Measurements from ENCODE around the gene MARCO.
"Not testable (repeated sequence)": the region's sequence is repeated elsewhere in the genome, so short reads cannot be mapped to it uniquely, and the experiment has no call there.

MARCO gene

GRCh38 chr2:119008108-119008507 is 66.1 kb downstream of the MARCO start:
- DNase-seq = no peak

GRCh38 chr2:119009110-119009509 is 67.1 kb downstream of the MARCO start:
- no peak for DNase-seq

- no peak for DNase-seq
Measured at GRCh38 chr2:119010336-119010735, 68.3 kb downstream of the MARCO start.

- DNase-seq = peak; percentile 37
Measured at GRCh38 chr2:119011162-119011909, 69.3 kb downstream of the MARCO start.

GRCh38 chr2:119011910-119012209 is 69.9 kb downstream of the MARCO start:
- no peak for DNase-seq

GRCh38 chr2:119012345-119013301 is 70.6 kb downstream of the MARCO start:
- no peak for DNase-seq

- no peak for DNase-seq
Measured at GRCh38 chr2:119013671-119014070, 71.7 kb downstream of the MARCO start.

- peak; percentile 32 for DNase-seq
Measured at GRCh38 chr2:119015845-119016244, 73.9 kb downstream of the MARCO start.

GRCh38 chr2:119019521-119019920 is 77.5 kb downstream of the MARCO start:
- no peak for DNase-seq

GRCh38 chr2:119022678-119023077 is 80.7 kb downstream of the MARCO start:
- DNase-seq = no peak

- DNase-seq = no peak
Measured at GRCh38 chr2:119023534-119023933, 81.5 kb downstream of the MARCO start.

- DNase-seq = no peak
Measured at GRCh38 chr2:119024152-119024551, 82.2 kb downstream of the MARCO start.

- no peak for DNase-seq
Measured at GRCh38 chr2:119024568-119024967, 82.6 kb downstream of the MARCO start.

GRCh38 chr2:119025013-119025412 is 83.0 kb downstream of the MARCO start:
- no peak for DNase-seq

GRCh38 chr2:119025762-119026351 is 83.9 kb downstream of the MARCO start:
- DNase-seq = no peak

GRCh38 chr2:119026890-119027289 is 84.9 kb downstream of the MARCO start:
- no peak for DNase-seq

- peak; percentile 43 for DNase-seq
Measured at GRCh38 chr2:119028327-119029174, 86.6 kb downstream of the MARCO start.

- DNase-seq = no peak
Measured at GRCh38 chr2:119029297-119029696, 87.3 kb downstream of the MARCO start.

- DNase-seq = not testable (repeated sequence)
Measured at GRCh38 chr2:119037922-119038321, 95.9 kb downstream of the MARCO start.

- no peak for DNase-seq
Measured at GRCh38 chr2:119040730-119041129, 98.7 kb downstream of the MARCO start.
